HUES64 (cell line): ENCODE measurements around the gene GPATCH2L.

Experiments used
- H3K27ac ChIP-seq: 2 replicates; pipeline ENCODE4 v1.7.0; 2013; ENCODE audit warnings: low read depth, low read length, inconsistent platforms
- H3K27me3 ChIP-seq: 2 replicates; pipeline ENCODE4 v1.6.1; 2013; ENCODE audit warnings: mild to moderate bottlenecking, low read length; ENCODE audit not compliant: insufficient read depth
- H3K36me3 ChIP-seq: 2 replicates; pipeline ENCODE4 v1.6.1; 2013; ENCODE audit warnings: mild to moderate bottlenecking, low read length; ENCODE audit not compliant: insufficient read depth
- H3K4me1 ChIP-seq: 2 replicates; pipeline ENCODE4 v1.6.1; 2013; ENCODE audit warnings: mild to moderate bottlenecking, low read length, moderate library complexity; ENCODE audit not compliant: insufficient read depth
- H3K4me3 ChIP-seq: 2 replicates; pipeline ENCODE4 v1.5.1; 2013; ENCODE audit warnings: mild to moderate bottlenecking, low read length, moderate library complexity
- H3K9ac ChIP-seq: 2 replicates; pipeline ENCODE4 v1.6.1; 2013; ENCODE audit warnings: mild to moderate bottlenecking, low read depth, low read length
- H3K9me3 ChIP-seq: 2 replicates; pipeline ENCODE4 v1.6.1; 2013; ENCODE audit warnings: low read depth, low read length; ENCODE audit not compliant: insufficient read depth
- WGBS: fragments of 150-250, 120-280 bp; methylation state at CpG from one replicate; pipeline ENCODE4 v1.1.7; 2013; ENCODE audit warnings: missing lambda C conversion rate; 5-methylcytosine and 5-hydroxymethylcytosine counted together

Gene GPATCH2L

DNA sequence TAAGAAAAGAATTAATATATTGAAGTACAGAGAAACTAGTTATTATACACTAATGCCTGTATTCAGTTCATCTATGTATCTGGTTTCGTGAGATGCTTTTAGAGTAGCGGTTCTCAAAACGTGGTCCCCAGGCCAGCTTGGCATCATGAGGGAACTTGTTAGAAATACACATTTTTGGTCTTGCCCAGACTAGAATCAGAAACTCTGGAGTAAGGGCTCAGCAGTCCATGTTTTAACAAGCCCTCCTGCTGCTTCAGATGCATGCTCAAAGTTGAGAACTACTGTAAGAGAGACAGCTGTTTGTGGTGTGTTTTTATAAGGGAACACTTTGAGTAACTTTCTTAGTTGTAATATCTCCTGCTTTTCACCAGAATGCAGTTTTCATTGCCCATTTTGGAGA lies 18.1 kb downstream of the GPATCH2L start:
- no peak overlapping the region for H3K27ac ChIP-seq
- H3K4me1 ChIP-seq, result no peaks in the 10 kb centered on the region
- H3K4me3 ChIP-seq, result no peak overlapping the region
- no peaks in the 10 kb centered on the region for H3K27me3 ChIP-seq
- WGBS, result 96% methylated on average over 3 of the region's 3 CpGs
- H3K36me3 ChIP-seq, result peaks cover 80% of the 10 kb centered on the region
- no peaks in the 10 kb centered on the region for H3K9me3 ChIP-seq
- no peak overlapping the region for H3K9ac ChIP-seq

DNA sequence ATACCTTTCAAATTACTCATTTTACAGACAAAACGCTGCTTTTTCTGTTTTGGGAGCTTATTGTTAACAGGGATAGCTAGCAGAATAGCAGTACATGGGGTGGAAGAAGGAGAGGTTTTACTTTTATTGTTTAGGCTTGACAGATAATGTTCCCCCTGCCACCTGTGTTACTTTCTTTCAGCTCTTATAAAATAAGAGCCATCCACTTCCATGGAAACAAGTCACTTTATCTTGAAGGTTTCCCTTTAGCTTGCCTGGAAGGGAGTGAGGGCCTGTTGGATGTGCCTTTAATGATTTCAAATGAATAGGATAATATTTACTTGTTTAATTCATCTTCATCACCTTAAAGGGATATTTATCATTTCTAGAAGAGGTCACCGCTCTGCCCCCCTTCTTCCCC lies 23.3 kb downstream of the GPATCH2L start:
- H3K27me3 ChIP-seq, result no peaks in the 10 kb centered on the region
- no peaks in the 10 kb centered on the region for H3K4me1 ChIP-seq
- no peaks in the 10 kb centered on the region for H3K9me3 ChIP-seq
- WGBS, result 100% methylated on average over 2 of the region's 2 CpGs
- no peak overlapping the region for H3K27ac ChIP-seq
- H3K9ac ChIP-seq, result no peak overlapping the region
- no peak overlapping the region for H3K4me3 ChIP-seq
- peaks cover 90% of the 10 kb centered on the region for H3K36me3 ChIP-seq

DNA sequence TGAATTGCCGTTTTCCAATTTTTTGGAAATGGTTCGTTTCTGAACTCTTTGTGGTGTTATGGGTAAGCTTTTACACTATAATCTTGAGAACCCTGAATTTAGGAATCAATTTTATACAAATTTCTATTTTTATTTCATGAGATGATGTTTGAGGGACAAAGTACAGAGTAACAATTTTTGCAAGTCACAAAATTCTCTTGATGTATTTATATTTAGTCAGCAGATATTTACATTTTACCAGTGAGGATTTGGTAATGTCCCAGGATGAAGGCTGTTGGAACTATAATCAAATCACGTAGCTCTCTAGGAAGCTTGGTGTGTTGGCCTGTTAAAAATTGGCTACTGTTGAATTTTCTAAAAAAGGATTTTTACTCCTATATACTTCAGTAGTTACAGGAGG lies 24.2 kb downstream of the GPATCH2L start:
- no peaks in the 10 kb centered on the region for H3K4me1 ChIP-seq
- H3K27me3 ChIP-seq, result no peaks in the 10 kb centered on the region
- H3K9me3 ChIP-seq, result no peaks in the 10 kb centered on the region
- H3K9ac ChIP-seq, result no peak overlapping the region
- no peak overlapping the region for H3K27ac ChIP-seq
- WGBS, result 94% methylated on average over 3 of the region's 3 CpGs
- no peak overlapping the region for H3K4me3 ChIP-seq
- peaks cover 91% of the 10 kb centered on the region for H3K36me3 ChIP-seq

DNA sequence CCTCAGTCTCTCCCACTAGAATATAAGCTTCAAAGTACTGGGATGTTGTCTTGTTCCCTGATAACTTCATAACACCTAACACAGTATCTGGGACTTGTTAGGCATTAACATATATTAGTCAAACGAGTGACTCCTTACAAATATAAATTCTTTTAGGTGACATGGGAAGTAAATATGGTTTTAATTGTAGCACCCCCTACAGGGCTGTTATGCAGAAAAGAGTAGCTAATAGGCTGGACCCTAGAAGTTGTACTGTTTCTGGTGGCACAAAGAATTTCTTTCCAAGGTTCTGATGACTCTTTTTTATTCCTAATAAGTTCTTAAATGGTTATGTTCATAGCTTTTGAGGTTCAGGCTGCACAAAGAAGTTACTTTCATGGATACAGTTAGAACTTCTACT lies 29.8 kb downstream of the GPATCH2L start:
- Histone ChIP-seq H3K9ac (no peak overlapping the region), H3K36me3 (peaks cover 90% of the 10 kb centered on the region), H3K27me3 (no peaks in the 10 kb centered on the region), H3K4me3 (no peak overlapping the region), H3K27ac (no peak overlapping the region), H3K9me3 (no peaks in the 10 kb centered on the region), H3K4me1 (no peaks in the 10 kb centered on the region)
- no CpG with 5 or more reads among the region's 1 CpG for WGBS

DNA sequence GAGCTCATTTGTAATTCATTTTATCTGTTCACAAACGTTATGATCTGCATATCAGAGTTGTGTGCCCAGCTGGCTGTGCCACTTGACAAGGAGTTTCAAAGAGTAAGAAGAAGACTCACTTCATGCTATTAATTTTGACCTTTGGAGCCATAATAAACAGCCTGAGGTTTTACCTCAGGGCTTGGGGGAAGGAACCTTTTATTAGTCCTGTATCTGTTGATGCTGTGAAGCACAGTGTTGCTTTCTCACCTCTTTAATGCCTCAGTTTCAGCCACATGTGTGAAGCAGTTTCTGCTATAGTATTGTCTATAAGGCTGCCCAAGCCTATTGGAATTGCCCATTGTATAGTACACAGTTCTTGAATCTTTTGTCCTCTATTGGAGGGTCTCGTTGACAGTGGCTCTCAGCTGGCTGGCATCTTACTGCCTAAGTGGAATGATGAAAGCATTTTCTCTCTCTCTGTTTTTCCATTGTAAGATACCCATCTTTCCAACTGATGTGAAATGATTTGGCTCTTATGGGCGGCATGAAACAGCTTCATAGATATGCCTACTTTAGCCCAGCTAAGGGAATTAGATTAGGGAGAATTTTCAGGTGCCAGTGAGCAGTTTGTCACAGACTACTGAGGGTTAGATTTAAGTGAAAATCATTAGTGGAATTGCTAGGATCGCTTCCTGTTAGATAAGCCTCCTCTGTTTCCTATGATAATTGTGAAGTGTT lies 34.7 kb downstream of the GPATCH2L start:
- H3K36me3 ChIP-seq, result peaks cover 81% of the 10 kb centered on the region

DNA sequence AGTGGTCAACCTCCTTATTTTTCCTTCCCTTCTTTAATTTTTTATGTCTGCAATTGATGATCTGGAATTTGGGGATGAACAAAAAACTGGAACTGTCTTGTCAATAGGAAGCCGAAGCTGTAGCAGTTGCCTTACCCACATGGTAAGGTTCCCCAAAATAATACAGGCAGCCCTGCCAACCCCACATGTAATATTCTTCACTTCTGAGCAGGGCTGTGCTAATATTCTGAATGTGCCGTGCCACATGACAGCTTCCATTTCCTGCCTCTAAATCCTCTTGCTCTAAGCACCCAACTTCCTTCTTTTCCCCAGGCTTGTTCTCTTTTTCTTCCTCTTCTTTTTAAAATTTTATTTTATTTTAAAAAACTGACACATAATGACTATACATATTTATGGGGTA lies 39.6 kb downstream of the GPATCH2L start:
- Histone ChIP-seq H3K9me3 (no peaks in the 10 kb centered on the region), H3K27me3 (no peaks in the 10 kb centered on the region), H3K36me3 (peaks cover 87% of the 10 kb centered on the region), H3K27ac (no peak overlapping the region), H3K9ac (no peak overlapping the region), H3K4me3 (no peak overlapping the region), H3K4me1 (no peaks in the 10 kb centered on the region)
- 92% methylated on average over 2 of the region's 2 CpGs for WGBS

More for the DNA sequence above, 34.7 kb downstream of the GPATCH2L start:
- no peak overlapping the region for H3K27ac ChIP-seq
- H3K27me3 ChIP-seq, result no peaks in the 10 kb centered on the region
- 90% methylated on average over 4 of the region's 4 CpGs for WGBS
- H3K4me3 ChIP-seq, result no peak overlapping the region
- no peaks in the 10 kb centered on the region for H3K4me1 ChIP-seq
- no peak overlapping the region for H3K9ac ChIP-seq
- no peaks in the 10 kb centered on the region for H3K9me3 ChIP-seq

DNA sequence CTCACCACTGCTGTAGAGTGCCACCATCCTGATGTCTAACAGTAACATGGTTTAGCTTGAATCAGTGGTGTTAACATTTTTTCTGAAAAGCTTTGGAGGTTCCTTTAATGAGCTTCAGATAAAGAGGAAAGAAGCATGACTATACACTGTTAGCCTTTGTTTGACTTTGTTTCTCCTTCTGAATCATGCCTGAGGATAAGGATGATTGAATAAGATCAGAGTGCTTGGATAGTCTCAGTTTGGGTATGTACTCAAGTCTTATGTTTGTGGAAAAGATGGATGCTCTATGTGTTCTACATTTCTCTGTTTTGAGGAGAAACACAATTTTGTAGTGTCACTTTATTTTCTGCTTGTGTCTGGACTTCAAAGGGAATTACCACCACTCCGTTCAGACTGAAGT lies 42.0 kb downstream of the GPATCH2L start:
- Histone ChIP-seq H3K9ac (no peak overlapping the region), H3K27ac (no peak overlapping the region), H3K36me3 (peaks cover 92% of the 10 kb centered on the region)

DNA sequence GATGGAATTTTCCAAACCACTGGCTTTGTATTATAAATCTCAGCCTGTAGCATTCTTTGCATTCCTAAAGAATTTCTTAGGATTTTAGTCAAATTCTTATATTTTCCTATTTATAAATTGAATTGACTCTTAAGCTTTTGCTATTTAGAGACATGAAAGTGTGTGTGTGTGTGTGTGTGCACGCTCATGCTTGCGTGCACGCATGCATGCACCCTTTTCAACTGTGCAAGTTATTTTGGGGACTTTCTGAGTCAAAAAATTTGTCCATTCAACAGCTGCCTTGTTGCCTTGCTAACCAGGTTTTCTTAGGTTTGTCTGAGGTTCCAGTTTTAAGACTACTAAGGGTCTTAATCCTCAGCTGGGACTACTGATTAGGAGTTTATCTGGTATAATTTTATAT lies 42.6 kb downstream of the GPATCH2L start:
- H3K36me3 ChIP-seq, result peaks cover 98% of the 10 kb centered on the region
- no peak overlapping the region for H3K4me3 ChIP-seq
- 57% methylated on average over 3 of the region's 3 CpGs for WGBS
- H3K9me3 ChIP-seq, result no peaks in the 10 kb centered on the region; the same call in 1 of the 2 replicates
- no peak overlapping the region for H3K9ac ChIP-seq
- no peak overlapping the region for H3K27ac ChIP-seq
- no peaks in the 10 kb centered on the region for H3K4me1 ChIP-seq
- H3K27me3 ChIP-seq, result no peaks in the 10 kb centered on the region

More for the DNA sequence above, 42.0 kb downstream of the GPATCH2L start:
- Histone ChIP-seq H3K4me1 (no peaks in the 10 kb centered on the region), H3K4me3 (no peak overlapping the region), H3K27me3 (no peaks in the 10 kb centered on the region), H3K9me3 (no peaks in the 10 kb centered on the region)
- 100% methylated on average over 1 of the region's 1 CpG for WGBS

DNA sequence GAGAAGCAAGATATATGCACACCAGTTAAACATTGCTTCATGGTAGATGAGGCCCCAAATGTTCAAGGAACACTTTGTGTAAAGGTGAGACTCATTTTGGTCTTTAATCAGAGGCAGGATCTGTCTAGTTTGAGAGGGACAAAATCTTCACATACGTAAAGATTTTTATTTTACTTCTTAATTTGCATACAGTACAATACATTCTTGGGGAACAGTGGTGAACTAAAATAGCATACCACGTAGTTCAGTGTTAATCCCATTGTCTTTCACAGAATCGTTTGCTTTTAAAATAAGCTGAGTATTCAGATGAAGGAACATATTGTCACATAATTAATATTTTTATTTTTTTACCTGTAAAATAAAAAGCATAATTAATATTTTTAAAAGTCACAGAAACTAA lies 43.3 kb downstream of the GPATCH2L start:
- 100% methylated on average over 1 of the region's 3 CpGs for WGBS
- H3K9me3 ChIP-seq, result peaks cover 3% of the 10 kb centered on the region
- no peak overlapping the region for H3K9ac ChIP-seq
- no peaks in the 10 kb centered on the region for H3K4me1 ChIP-seq
- no peak overlapping the region for H3K27ac ChIP-seq
- peaks cover 99% of the 10 kb centered on the region for H3K36me3 ChIP-seq
- H3K4me3 ChIP-seq, result no peak overlapping the region
- H3K27me3 ChIP-seq, result no peaks in the 10 kb centered on the region

DNA sequence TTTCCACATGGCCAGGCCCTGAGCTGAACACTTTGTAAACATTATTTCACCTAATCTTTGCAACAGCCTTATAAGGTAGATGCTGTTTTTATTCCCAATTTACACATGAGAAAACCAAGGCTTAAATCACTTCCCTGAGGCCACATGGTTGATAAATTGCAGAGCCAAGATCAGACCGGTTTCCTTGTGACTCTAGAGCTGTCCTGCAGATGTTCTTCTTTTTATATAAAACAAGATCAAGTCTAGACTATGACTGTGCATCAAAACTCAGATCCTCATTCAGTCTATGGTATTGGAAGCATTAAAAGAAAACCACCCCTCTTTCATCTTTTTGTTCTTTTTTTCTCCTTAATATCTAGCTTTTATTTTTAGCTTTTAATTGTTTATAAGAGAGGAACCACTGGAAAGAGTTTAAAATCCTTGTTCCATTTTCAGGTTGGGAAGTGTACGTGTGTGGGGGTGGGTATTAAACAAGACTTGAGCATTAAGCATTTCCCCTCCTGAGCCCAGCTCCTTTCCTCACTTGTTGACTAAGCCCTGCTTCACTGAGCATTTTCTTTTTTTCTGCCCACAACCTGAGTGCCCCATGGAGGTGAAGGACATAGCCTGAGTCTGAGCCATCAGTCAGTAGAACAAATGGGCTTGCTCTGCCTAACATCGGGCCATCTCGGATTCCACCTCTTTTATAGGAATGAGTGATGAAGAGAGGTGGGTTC lies 45.4 kb downstream of the GPATCH2L start:
- H3K36me3 ChIP-seq, result peaks cover 98% of the 10 kb centered on the region
- H3K4me1 ChIP-seq, result no peaks in the 10 kb centered on the region
- H3K9me3 ChIP-seq, result peaks cover 3% of the 10 kb centered on the region
- H3K9ac ChIP-seq, result no peak overlapping the region
- no peaks in the 10 kb centered on the region for H3K27me3 ChIP-seq
- no peak overlapping the region for H3K27ac ChIP-seq
- H3K4me3 ChIP-seq, result no peak overlapping the region
- 91% methylated on average over 4 of the region's 4 CpGs for whole genome bisulfite sequencing

DNA sequence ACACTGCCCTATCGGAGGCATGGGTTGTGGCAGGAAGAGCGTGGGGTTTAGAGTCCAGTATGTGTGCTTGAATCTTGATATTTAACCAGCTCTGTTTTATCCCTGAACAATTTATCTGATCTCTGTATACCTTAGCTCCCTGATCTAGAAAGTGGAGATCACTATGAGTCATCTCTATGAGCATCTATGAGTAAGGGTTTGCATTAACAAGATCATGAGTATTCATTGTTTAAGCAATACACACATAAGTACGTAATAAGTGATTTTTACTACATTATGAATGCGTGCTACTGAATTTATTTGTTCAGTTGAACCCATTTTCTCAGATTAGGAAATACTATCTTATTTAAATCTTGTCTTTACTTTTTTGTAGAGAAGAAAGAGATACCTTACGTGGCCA lies 49.4 kb downstream of the GPATCH2L start:
- no peaks in the 10 kb centered on the region for H3K4me1 ChIP-seq
- no peak overlapping the region for H3K4me3 ChIP-seq
- no peaks in the 10 kb centered on the region for H3K27me3 ChIP-seq
- peaks cover 64% of the 10 kb centered on the region for H3K36me3 ChIP-seq
- H3K9ac ChIP-seq, result no peak overlapping the region
- H3K27ac ChIP-seq, result no peak overlapping the region
- 96% methylated on average over 3 of the region's 5 CpGs for WGBS
- peaks cover 3% of the 10 kb centered on the region for H3K9me3 ChIP-seq
